H9 (cell line): ENCODE data around the gene FOXQ1. TPM values are rescaled to one million over a fixed set of nuclear protein-coding genes. Genes with fewer than 3 reads are reported as not detected.

ENCODE experiments used
- DNase-seq: peaks from one replicate; pipeline ENCODE4 v3.0.0-alpha.2; 2017
- H2AFZ ChIP-seq: one replicate; pipeline ENCODE4 v1.6.1; 2013; ENCODE audit warnings: mild to moderate bottlenecking, low read length, control low read depth, moderate library complexity
- H2AK5ac ChIP-seq: 2 replicates; pipeline ENCODE4 v1.6.1; 2013; ENCODE audit warnings: low read length, control low read depth, mixed read lengths; ENCODE audit not compliant: insufficient read length
- H2BK120ac ChIP-seq: one replicate; pipeline ENCODE4 v1.6.1; 2013; ENCODE audit warnings: low read depth, mild to moderate bottlenecking, low read length, control low read depth, inconsistent platforms; ENCODE audit not compliant: poor library complexity, severe bottlenecking
- H2BK12ac ChIP-seq: 2 replicates; pipeline ENCODE4 v1.6.1; 2013; ENCODE audit warnings: low read length, control low read depth, mixed read lengths, low read depth; ENCODE audit not compliant: insufficient read length
- H2BK15ac ChIP-seq: 2 replicates; pipeline ENCODE4 v1.6.1; 2013; ENCODE audit warnings: low read depth, low read length, control low read depth
- H2BK20ac ChIP-seq: one replicate; pipeline ENCODE4 v1.6.1; 2013; ENCODE audit warnings: low read depth, mild to moderate bottlenecking, low read length, control low read depth, inconsistent platforms; ENCODE audit not compliant: poor library complexity, severe bottlenecking
- H2BK5ac ChIP-seq: 2 replicates; pipeline ENCODE4 v1.6.1; 2013; ENCODE audit warnings: low read length, control low read depth, mixed read lengths; ENCODE audit not compliant: insufficient read length
- H3K14ac ChIP-seq: 2 replicates; pipeline ENCODE4 v1.6.1; 2013; ENCODE audit warnings: low read length, control low read depth; ENCODE audit not compliant: insufficient read depth
- H3K18ac ChIP-seq: 2 replicates; pipeline ENCODE4 v1.6.1; 2013; ENCODE audit warnings: low read depth, mild to moderate bottlenecking, mixed read lengths, low read length, control low read depth; ENCODE audit not compliant: insufficient read length
- H3K23ac ChIP-seq: 2 replicates; pipeline ENCODE4 v1.6.1; 2013; ENCODE audit warnings: low read length, control low read depth, mixed read lengths, low read depth; ENCODE audit not compliant: insufficient read length
- H3K23me2 ChIP-seq: 2 replicates; pipeline ENCODE4 v1.6.1; 2013; ENCODE audit warnings: low read depth, mild to moderate bottlenecking, mixed read lengths, low read length, control low read depth; ENCODE audit not compliant: insufficient read length, poor library complexity, severe bottlenecking
- H3K27ac ChIP-seq: 2 replicates; pipeline ENCODE4 v1.5.1; 2013; ENCODE audit warnings: low read length, control low read depth, mixed read lengths, low read depth; ENCODE audit not compliant: insufficient read length
- H3K27me3 ChIP-seq: 2 replicates; pipeline ENCODE4 v1.6.1; 2013; ENCODE audit warnings: low read length, control low read depth, inconsistent platforms; ENCODE audit not compliant: insufficient read depth
- H3K4ac ChIP-seq: 2 replicates; pipeline ENCODE4 v1.6.1; 2013; ENCODE audit warnings: low read depth, mild to moderate bottlenecking, control low read depth, inconsistent platforms, low read length, moderate library complexity
- H3K4me1 ChIP-seq: 2 replicates; pipeline ENCODE4 v1.6.1; 2013; ENCODE audit warnings: low read length, control low read depth, inconsistent platforms; ENCODE audit not compliant: insufficient read depth
- H3K4me2 ChIP-seq: 2 replicates; pipeline ENCODE4 v1.6.1; 2013; ENCODE audit warnings: low read length, control low read depth, mixed read lengths; ENCODE audit not compliant: insufficient read length, insufficient read depth
- H3K56ac ChIP-seq: 2 replicates; pipeline ENCODE4 v1.6.1; 2013; ENCODE audit warnings: low read depth, mild to moderate bottlenecking, mixed read lengths, low read length, control low read depth; ENCODE audit not compliant: insufficient read length
- H3K79me1 ChIP-seq: 2 replicates; pipeline ENCODE4 v1.6.1; 2013; ENCODE audit warnings: low read depth, mild to moderate bottlenecking, moderate library complexity, low read length, control low read depth, inconsistent platforms; ENCODE audit not compliant: insufficient read depth, poor library complexity, severe bottlenecking
- H3K79me2 ChIP-seq: 2 replicates; pipeline ENCODE4 v1.6.1; 2013; ENCODE audit warnings: low read length, control low read depth, inconsistent platforms; ENCODE audit not compliant: insufficient read depth
- H3K9ac ChIP-seq: 2 replicates; pipeline ENCODE4 v1.6.1; 2013; ENCODE audit warnings: low read length, control low read depth, mixed read lengths; ENCODE audit not compliant: insufficient read length; ENCODE audit errors: extremely low read depth
- H3K9me3 ChIP-seq: one replicate; pipeline ENCODE4 v1.6.1; 2013; ENCODE audit warnings: low read depth, low read length, inconsistent platforms; ENCODE audit not compliant: control insufficient read depth
- H3T11ph ChIP-seq: one replicate; pipeline ENCODE4 v1.6.1; 2013; ENCODE audit warnings: mild to moderate bottlenecking, low read length, control low read depth, inconsistent platforms
- H4K20me1 ChIP-seq: one replicate; pipeline ENCODE4 v1.6.1; 2013; ENCODE audit not compliant: control insufficient read depth, insufficient read length, insufficient read depth
- H4K5ac ChIP-seq: 2 replicates; pipeline ENCODE4 v1.6.1; 2013; ENCODE audit warnings: low read depth, mild to moderate bottlenecking, mixed read lengths, low read length, control low read depth; ENCODE audit not compliant: insufficient read length
- H4K8ac ChIP-seq: replicated peaks from 2 replicates; pipeline ENCODE4 v1.6.1; 2013; ENCODE audit warnings: low read length, control low read depth, mixed read lengths, low read depth; ENCODE audit not compliant: insufficient read length
- H4K91ac ChIP-seq: 2 replicates; pipeline ENCODE4 v1.6.1; 2013; ENCODE audit warnings: low read depth, mild to moderate bottlenecking, moderate library complexity, mixed read lengths, low read length, control low read depth; ENCODE audit not compliant: insufficient read length
- H3K27ac Mint-ChIP-seq, 3 experiments: 2 replicates in 2 of 3; 3 replicates in 1 of 3; pipeline ENCODE4 v1.8.0; 2020 to 2021; ENCODE audit warnings: mixed read lengths in 3 of 3, mild to moderate bottlenecking in 1 of 3, moderate library complexity in 1 of 3
- H3K27me3 Mint-ChIP-seq: 2 replicates; pipeline ENCODE4 v1.8.0; 2021; ENCODE audit warnings: low read depth, mild to moderate bottlenecking, moderate library complexity, mixed read lengths
- H3K36me3 Mint-ChIP-seq, 3 experiments: 2 replicates in 2 of 3; 3 replicates in 1 of 3; pipeline ENCODE4 v1.8.0; 2020 to 2021; ENCODE audit warnings: low read depth in 3 of 3, mixed read lengths in 3 of 3; ENCODE audit not compliant: insufficient read depth in 1 of 3
- H3K4me1 Mint-ChIP-seq, 2 experiments: 2 replicates each; pipeline ENCODE4 v1.8.0; 2020; ENCODE audit warnings: mixed read lengths in 2 of 2
- H3K4me3 Mint-ChIP-seq, 2 experiments: 2 replicates in 1 of 2; 3 replicates in 1 of 2; pipeline ENCODE4 v1.8.0; 2020 to 2021; ENCODE audit warnings: mild to moderate bottlenecking in 2 of 2, mixed read lengths in 2 of 2, moderate library complexity in 1 of 2
- H3K9me3 Mint-ChIP-seq, 2 experiments: 2 replicates in 1 of 2; 3 replicates in 1 of 2; pipeline ENCODE4 v1.8.0; 2020; ENCODE audit warnings: mild to moderate bottlenecking in 2 of 2, mixed read lengths in 2 of 2, moderate library complexity in 1 of 2
- CTCF ChIP-seq: fragments of 200-600 bp; sonication (generic); conservative IDR thresholded peaks from 3 replicates; pipeline ENCODE4 v1.8.0; 2021; ENCODE audit warnings: antibody characterized with exemption, mild to moderate bottlenecking
- WGBS: extraction: QIAGEN DNeasy Blood & Tissue Kit; methylation state at CpG from one replicate; pipeline ENCODE4 v1.1.7; 2013; ENCODE audit warnings: missing lambda C conversion rate, low lambda C conversion rate, mixed read lengths; ENCODE audit not compliant: insufficient read length; ENCODE audit errors: extremely low coverage; 5-methylcytosine and 5-hydroxymethylcytosine counted together
- total RNA-seq: library from RNA; stranded (reverse); gene quantifications from 2 replicates; pipeline ENCODE4 v1.2.1, GENCODE V29; 2021

FOXQ1 gene
- total RNA-seq, 1 experiment from 2014 or later, result 0.15 TPM

- H4K5ac ChIP-seq, result no peak overlapping the region
- H4K8ac ChIP-seq, result no peak overlapping the region
- H4K91ac ChIP-seq, result no peak overlapping the region
- H3K56ac ChIP-seq, result no peak overlapping the region
- H3K4me1 Mint-ChIP-seq, result no peaks in the 10 kb centered on the region
- H3K4me3 Mint-ChIP-seq, result no peak overlapping the region
- no peak overlapping the region for H2BK5ac ChIP-seq
- no peak overlapping the region for H2AK5ac ChIP-seq
- H2AFZ ChIP-seq, result no peak overlapping the region
- H2BK12ac ChIP-seq, result no peak overlapping the region
- no peak overlapping the region for H3K9ac ChIP-seq
- TF ChIP-seq CTCF, result no peak
- no peaks in the 10 kb centered on the region for H3K9me3 ChIP-seq
- H3K79me1 ChIP-seq, result no peaks in the 10 kb centered on the region
- H3K27ac ChIP-seq, result no peak overlapping the region
- H3K4me2 ChIP-seq, result no peak overlapping the region
- H3K23me2 ChIP-seq, result no peaks in the 10 kb centered on the region
- H3K27me3 Mint-ChIP-seq, result peaks cover 48% of the 10 kb centered on the region
- DNase-seq, result no peak
- no peak overlapping the region for H2BK120ac ChIP-seq
- no peaks in the 10 kb centered on the region for H3K79me2 ChIP-seq
- no peak overlapping the region for H2BK15ac ChIP-seq
- peaks cover 12 to 18% of the 10 kb centered on the region in 2 experiments for H3K9me3 Mint-ChIP-seq
- no peak overlapping the region for H2BK20ac ChIP-seq
- no CpG with 5 or more reads among the region's 6 CpGs for WGBS
- peaks cover 7 to 15% (median 12%) of the 10 kb centered on the region in 3 experiments for H3K36me3 Mint-ChIP-seq
- H3T11ph ChIP-seq, result no peak overlapping the region
- H3K14ac ChIP-seq, result no peak overlapping the region
- H3K4ac ChIP-seq, result no peak overlapping the region
- no peak overlapping the region for H3K27ac Mint-ChIP-seq
- no peaks in the 10 kb centered on the region for H3K27me3 ChIP-seq
- H3K18ac ChIP-seq, result no peak overlapping the region
- H4K20me1 ChIP-seq, result no peaks in the 10 kb centered on the region
- H3K23ac ChIP-seq, result no peak overlapping the region
- no peaks in the 10 kb centered on the region for H3K4me1 ChIP-seq
Observed at GRCh38 chr6:1325461-1326309, 13.8 kb downstream of the FOXQ1 start.
